T1000 (cell line): Measurements from ENCODE around the gene SYNC.

ENCODE experiments used
- DNase-seq: peaks from one replicate; lab custom pipeline; 2025; ENCODE audit warnings: mixed read lengths; lab: John Stamatoyannopoulos, UW

Gene SYNC

DNA sequence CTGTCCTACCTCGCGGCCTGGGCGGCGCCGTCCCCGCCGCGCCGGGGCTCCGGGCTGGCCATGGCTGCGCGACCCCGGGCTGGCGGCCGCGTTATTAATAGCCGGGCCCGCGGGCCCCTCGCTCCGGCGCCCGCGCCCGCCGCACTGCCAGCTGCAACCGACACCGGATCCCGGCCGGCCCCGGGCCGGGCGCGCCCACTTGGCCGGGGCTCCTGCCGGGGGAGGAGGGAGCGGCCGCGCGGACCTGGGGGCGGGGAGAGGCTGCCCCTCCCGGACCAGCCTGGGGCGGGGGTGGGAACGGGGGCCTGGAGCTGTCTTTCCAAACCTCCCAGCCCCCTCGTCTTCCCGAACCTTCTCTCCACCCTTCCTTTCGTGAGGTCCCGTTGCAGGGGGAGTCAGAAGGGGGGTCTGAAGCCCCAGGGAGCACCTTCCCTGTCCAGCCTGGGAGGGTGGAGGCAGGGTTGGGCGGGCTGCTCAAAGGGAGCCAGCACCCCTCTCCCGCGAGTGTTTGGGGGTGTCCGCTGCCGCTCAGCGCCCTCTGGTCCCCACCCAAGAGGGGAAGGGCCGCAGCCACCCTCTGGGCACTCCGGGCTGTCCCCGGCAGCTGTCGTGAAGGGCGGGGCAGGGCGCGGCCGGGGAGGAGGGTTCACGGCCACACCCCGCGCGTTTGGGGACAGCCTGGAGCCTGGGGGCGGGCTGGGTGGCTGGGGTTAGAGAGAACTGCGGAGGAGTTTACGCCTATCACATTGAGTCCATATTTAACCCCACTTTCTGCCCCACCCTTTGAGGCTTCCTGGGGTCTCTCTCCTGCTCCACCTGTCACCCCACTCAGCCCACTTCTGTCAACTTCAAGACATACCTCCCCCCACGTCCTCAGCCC is at the start of gene SYNC:
Gene SYNC, minus strand, starts transcription at position 172 of the 880 bp plus-strand sequence. Its CDS starts 110 bp downstream, at position 62.
- DNase-seq = peak; percentile 65

DNA sequence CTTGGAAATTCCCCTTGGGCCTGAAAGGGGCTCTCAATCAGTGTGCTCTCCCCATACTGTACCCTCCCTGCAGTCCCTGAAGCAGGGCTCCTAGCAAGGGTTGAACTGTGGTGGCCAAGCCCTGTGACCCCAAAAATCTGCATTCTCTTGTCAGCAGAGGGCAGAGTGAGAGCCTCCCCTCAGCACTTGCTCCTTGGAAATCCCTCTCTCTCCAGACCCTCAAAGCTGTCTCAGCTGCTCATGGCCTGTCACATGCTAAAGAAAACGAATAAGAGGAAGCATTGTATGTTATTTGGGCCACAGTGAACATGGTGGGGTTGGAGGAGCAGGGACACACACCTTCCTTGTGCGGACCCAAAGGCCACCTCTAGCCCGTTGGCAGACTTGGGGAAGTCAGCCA is 47.2 kb upstream of the SYNC start:
- no peak for DNase-seq

DNA sequence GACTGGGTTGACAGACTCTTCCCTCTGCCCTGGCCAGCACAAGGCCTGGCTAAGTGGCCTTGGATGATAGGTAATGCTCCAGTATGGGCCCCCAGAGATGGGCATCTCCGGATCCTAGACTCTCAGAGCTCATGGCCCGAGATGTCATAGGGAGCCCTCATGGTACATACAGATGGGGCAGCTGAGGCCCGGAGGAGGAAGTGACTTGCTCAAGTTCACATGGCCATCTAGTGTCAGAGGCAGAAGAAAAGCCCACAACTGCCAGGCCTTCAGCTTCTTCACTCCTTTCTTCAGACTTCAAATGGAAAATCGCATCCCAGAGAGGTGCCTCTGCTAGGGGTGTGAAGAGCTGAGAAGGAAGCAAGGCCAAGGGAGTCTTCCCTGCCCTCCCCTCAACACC is 46.8 kb upstream of the SYNC start:
- no peak for DNase-seq

DNA sequence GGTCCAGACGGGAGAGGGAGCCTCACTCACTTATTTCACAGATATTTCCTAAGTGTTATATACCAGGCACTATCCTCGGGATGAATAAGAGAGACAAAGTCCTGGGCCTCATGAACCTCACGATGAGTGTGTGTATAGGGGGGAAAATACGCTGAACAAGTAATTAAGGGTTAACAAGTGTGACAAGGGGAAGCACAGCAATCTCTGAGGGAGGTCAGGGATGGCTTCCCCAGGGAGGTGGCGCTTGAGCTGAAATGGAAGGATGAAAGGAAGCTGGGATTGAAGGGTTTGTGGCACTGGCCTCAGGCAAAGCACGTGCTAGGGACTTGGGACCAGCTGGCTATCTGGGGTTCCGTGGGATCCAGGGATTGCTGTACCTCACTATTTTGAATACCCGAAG is 46.4 kb upstream of the SYNC start:
- DNase-seq = no peak

DNA sequence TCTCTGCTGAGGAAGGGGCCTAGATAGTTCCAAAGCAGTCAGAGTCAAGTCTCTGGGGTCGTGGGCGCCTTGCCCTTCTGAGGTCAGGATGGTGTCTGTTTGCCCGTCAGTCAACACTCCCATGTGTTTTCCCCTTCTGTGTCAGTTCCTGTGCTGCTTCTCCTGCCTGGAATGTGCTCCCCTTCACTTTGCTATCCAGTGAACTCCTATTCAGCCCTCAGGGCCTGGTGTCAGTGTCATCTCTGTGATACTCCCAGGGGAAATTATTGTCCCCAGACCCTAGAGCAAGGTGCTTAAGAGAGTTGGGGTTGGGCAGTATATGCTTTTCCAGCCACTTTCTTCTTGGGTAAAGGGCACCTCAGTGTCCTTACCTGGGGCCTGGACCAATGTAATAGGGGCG is 45.8 kb upstream of the SYNC start:
- no peak for DNase-seq

DNA sequence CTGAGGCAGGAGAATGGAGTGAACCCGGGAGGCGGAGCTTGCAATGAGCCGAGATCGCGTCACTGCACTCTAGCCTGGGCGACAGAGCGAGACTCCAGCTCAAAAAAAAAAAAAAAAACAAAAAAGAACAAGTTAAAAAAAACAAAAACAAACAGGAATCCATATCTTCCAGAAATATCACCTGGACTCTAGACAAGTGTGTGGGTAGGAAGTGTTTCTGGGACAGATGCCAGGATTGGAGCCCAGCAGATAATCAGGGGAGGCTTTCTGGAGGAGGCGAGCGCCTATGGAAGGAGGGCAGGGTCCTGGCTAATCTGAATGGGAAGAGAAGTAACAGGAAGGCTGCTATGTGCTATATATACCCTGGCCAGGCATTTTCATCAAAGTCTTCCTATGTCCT is 43.6 kb upstream of the SYNC start:
- no peak for DNase-seq

DNA sequence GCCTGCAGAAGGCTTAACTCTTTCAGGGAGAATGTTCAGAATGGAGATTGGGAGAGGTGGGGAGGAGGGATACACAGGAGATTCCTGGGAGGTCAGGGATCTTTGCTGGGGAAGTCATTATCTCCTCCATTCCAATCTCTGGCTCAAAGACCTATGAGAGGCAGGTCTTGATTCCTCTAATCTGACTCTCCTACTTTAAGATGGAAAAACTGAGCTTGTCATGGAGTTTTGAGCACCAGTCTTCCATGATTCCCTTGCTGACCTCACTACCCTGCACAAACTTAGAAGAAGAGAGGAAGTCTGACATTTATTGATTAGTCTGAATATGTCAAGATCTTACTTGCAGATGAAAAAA is 41.5 kb upstream of the SYNC start:
- DNase-seq = no peak

DNA sequence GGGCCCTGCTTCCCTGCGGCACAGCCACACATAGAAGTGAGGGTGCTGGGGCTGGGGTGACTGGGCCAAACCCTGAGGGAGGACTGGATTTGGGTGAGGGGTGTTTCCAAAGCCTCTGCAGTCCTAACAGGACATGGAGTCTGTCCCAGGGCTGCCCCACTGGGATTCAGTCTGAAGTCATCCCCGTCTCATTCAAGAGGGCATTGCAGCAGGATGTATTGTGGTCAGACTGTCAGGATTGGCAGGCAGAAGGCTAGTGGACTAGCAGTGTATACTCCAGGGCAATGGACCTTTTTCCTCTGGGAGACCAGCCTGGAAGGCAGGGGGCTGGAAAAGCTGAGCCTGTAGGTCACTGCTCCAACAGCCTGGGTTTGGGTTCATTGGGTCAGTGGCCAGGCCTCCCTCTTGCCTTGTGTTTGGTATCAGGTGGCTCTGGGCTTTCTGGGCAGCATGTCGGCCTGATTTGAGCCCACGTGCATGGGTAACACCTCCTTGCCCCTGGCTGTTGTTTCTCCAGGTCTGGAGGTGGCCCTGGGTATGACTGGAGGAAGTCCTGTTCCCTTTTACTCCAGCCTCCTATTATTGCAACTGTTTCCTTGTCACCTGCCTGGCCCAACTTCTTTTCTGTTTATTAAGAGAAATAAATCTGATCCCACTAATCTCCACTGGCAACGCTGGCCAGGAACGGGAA is 41.0 kb upstream of the SYNC start:
- no peak for DNase-seq

DNA sequence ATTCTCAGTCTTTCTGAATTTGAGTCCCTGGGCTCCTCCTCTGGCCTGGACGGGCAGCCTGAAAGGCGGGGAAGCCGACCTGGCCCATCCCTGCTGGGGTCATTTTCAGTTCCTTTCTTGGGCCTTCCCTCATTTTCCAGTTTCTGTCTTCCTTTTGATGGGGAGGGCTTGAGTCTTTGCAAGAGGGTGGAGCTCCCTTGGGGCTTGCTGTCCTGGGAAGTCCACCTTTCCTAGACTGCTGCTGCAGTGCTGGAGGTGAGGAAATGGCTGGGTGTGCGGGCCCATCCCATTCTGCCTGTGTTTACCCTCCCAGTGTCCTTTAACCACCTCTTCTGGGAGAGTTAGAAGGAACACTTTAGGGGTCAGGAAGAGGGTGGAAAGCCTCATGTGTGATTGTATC is 40.4 kb upstream of the SYNC start:
- DNase-seq = no peak

DNA sequence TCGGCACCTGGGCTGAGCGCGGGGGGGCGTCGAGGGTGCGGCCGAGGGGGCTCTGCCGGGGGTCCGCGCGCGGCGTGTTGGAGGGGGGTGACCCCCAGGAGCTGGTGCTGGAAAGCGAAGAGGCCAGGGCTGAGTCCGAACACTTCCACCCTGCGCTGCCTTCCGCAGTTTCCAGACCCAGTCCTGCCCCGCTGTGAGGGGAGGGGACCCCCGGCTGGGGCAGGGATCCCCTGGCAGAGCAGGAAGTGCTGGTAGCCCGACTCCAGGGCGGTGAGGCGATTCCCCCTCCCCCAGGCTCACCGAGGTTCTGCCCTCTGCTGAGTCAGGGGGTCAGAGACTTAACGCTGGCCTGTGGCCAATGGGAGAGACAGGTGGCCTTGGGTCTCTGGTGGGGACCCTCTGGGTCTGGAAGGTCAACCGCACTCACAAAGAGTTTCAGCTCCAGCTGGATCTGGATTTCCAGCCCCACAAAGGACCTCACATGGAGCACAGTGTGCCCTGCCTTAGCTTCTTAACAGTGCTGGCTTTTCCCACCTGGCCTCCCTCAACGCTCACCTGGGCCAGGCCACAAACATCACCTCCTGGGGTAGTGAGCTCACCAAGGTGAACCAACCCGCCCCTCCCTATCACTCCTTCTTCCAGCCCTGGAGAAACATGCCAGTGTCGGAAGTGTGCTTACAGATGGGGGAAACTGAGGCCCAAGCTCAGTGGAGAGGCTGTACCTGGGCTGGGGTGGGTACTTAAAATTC is 39.8 kb upstream of the SYNC start:
- no peak for DNase-seq

DNA sequence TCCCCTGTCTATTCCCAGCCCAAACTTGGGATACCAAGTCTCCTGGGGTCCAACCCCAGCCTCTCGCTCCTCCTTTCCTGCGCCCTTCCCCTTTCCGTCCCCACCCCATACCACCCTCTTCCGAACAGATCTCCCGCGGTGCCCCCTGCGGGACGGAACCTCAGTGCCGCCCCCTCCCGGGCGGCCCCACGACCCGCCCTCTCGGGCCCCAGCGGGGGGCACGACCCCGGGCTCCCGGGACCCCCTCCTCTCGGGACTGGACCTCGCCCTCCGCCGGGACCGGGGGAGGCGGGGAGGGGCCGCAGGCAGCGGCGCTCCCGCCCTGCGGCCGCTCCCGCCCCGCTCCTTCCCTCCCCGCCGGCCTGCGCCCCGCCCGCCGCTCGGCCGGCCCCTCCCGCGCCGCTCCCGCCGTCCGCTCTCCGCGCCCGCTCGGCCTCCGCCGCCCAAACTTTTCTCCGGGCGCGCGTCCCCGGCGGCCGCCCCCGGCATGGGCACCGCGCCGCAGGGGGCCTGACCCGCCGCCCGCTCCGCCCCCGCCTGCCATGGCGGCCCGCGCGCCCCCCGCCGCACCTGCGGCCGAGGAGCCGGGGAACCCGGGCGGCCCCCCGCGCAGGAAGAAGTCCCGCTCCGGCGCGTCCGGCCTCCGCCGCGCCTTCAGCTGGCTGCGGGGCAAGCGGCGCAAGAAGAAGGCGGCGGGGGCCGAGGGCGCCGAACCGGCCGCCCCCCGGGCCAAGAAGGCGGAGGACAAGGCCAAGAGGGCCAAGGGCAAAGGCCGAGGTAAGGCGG is 39.0 kb upstream of the SYNC start:
- DNase-seq = no peak

DNA sequence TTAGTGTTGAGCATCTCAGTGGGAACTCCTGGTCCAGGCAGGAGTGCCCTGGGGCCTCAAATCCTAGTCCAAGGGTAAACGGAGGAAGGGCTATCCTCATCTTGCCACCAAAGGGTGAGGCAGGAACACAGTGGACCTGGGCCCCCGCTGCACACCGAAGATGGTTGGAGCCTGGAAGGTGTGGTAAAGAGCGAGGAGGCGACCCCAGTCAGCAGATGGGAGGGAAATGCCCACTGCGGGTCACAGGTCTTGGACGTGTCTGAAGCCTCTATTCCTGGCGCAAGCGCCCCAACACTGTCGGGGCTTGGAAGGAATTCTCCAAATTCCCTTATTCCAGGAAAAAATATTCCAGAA is 38.5 kb upstream of the SYNC start:
- no peak for DNase-seq

DNA sequence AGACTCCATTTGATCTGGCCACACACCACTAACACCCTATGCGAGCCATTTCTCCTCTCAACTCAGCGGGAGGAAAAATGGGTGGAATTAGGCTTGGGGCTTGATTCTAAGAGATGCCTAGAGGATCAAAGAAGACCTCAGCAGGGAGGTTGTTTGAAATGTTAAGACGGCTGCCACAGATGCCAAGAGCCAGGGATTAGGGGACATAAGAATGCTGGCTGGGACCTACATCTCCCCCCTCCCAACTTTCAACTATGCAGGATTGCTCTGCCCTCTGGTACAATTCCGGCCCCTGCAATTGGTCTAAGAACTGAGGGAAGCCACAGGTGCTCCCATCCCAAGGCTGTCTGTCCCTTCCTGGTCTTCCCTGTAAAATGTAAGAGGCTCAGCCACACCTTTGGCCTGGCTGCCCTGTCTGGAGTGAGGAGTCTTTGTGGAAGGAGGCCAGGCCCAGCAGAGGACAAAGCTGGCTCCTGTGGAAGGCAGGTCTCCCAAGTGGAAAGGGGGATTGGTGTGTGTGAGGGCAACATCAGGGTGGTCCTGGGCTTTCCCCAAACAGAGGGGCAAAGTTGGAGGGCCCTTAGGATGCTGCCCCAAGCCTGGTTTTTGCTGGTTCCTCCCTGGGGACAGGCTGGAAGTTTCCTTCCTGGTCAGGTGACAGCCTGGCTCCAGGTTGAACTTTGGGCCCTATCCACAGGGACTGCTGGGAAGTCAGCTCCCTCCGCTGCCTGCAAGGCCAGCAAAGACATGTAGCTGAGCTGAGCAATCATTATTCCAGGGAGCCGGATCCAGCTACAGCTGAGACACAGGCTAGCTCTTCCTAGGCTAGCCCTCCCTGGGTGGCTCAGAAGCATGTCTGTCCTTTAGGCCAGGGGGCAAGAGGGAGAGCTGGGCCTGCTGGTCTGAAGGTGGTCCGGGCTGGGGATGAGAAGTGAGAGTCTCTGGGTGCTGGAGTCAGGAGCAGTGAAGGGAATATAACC is 34.5 kb upstream of the SYNC start:
- no peak for DNase-seq

DNA sequence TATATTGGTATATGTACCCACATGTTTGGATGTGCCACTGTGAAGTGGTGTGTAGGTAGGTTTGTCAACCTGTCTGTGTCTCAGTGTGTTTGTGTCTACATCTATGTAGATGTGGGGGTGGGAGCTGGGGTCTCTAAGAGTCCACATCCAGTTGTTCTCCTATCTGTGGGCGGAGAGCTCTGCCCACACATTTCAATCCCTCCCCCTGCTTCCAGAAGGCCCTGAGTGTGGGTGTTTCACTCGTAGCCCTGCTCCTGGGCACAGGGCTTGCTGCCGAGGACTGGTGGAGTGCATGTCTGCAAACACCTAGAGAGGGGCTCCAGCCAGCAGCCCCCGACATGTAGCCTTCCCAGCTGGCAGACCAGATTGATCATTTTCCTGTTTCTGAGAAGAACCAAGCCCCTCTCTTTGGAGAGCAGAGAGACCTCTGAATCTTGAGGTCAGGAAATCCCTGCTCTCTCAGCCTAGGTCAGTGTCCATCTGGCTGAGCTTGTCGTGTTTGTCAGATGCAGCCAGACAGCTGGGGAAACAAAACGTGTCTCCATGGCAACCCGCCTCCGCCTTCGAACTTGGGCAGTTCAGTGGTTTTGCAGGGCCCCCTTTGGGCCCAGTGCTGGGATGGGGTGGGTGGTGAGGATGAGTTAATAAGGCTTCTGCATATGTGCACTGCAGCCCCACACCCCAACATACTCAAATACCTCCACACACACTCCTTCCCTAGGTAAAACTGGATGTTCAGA is 31.2 kb upstream of the SYNC start:
- DNase-seq = no peak

DNA sequence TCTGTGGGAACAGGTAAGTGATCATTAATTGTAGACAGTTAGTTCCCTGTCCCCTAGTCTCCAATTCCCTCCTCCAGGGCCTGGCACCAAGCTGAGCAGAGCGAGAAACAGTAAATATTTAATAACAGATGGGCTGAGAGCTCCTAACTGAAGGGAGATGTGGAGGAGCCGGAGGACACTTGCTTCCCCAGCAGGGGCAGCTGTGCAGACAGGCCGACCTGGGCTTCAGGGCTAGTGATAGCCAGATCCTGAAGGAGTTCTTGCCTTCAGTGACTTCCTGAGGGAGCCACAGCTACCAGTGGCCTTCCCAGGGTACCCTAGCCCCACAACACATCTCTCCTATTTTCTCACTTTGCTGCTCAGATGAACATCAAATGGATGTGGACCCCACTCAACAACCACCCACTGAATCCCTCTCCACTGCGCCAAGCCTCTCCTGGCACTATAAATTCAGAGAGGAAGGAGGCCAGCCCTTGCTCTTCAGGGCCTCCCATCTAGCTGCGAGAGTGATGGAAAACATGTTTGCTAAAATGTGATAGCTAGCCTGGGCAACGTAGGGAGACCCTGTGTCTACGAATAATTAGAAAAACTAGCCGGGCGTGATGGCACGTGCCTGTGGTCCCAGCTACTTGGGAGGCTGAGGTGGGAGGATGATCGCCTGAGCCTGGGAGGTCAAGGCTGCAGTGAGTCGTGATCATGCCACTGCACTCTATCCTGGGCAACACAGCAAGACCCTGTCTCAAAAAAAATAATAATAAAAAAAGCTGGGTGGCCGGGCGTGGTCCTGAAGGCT is 26.9 kb upstream of the SYNC start:
- DNase-seq = no peak

DNA sequence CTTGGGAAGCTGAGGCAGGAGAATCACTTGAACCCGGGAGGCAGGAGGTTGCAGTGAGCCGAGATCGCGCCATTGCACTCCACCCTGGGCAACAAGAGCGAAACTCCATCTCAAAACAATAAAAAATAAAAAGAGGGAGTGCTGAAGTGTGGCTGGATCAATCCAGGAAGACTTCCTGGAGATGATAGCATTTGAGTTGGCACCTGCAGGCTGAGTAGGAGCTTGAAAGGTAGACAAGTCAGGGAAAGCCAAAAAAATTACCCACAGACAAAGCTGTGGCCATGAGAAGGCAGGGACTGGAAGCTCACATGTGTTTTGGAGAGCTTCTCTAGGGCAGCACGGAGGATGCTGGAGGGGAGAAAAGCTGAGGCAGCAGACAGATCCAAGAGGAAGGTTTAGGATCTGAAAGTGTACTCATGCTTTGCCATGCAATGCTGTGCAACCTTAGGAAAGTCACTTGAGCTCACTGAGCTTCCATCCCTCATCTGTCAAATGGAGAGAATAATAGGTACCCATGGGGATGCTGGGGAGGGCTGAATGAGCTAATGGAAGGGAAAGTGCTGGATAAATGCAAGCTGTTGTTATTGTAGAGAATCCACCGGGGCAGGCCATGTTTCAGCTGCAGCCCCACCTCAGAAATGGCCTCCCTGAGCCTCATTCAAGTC is 26.0 kb upstream of the SYNC start:
- DNase-seq = no peak

DNA sequence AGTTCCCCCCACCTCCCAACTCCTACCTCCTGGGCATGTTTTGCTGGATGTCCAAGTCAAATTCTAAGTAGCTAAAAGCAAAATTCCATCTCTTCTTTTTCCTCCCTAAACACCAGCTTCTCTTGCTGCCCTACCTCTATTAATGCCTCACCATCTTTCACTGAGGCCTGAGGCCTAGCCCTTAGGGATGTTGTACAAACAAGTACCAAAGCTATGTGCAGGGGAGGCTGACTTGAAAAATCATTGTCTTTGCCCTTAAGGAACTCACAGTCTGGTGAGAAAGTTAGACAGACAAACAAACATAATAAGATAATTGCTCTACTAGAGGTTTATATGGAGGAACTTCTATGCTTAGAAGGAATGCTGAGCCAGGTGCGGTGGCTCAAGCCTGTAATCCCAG is 25.3 kb upstream of the SYNC start:
- no peak for DNase-seq

DNA sequence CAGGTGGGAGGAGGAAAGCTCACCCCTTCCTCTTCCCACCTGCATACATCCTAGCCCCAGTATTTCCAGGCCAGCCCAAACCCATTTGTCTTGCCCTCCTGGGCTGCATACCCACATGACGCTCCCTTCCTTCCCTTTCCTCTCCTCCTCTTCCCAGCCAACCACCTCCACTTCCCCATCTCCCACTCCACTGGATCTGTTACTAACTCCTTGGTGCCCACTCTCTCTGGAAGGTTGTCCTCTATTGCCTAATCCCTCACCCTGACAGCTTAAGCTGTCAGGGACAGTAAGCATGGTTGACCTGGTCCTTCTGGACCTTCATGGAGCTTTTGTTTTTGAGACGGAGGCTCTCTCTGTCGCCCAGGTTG is 23.0 kb upstream of the SYNC start:
- no peak for DNase-seq
